Activated naive CD8-positive, alpha-beta T cell treated with anti-CD3 and anti-CD28 coated beads for 36 hours (primary cell): ENCODE results near the gene LRRC23. TPM values are rescaled to one million over a fixed set of nuclear protein-coding genes. Genes with fewer than 3 reads are reported as not detected.
"Not testable (repeated sequence)": the region's sequence is repeated elsewhere in the genome, so short reads cannot be mapped to it uniquely, and the experiment has no call there.

ENCODE experiments used
- DNase-seq: peaks from one replicate; pipeline ENCODE4 v3.0.0; 2021
- H3K27ac Mint-ChIP-seq: one replicate; pipeline ENCODE4 v1.8.0; 2022; ENCODE audit warnings: mild to moderate bottlenecking, moderate library complexity, mixed read lengths
- H3K27me3 Mint-ChIP-seq: one replicate; pipeline ENCODE4 v1.8.0; 2022; ENCODE audit warnings: mild to moderate bottlenecking, mixed read lengths
- H3K36me3 Mint-ChIP-seq: one replicate; pipeline ENCODE4 v1.8.0; 2021; ENCODE audit warnings: mild to moderate bottlenecking, mixed read lengths
- H3K4me1 Mint-ChIP-seq: one replicate; pipeline ENCODE4 v1.8.0; 2021; ENCODE audit warnings: mixed read lengths
- H3K4me3 Mint-ChIP-seq: one replicate; pipeline ENCODE4 v1.8.0; 2022; ENCODE audit warnings: mild to moderate bottlenecking, moderate library complexity, mixed read lengths
- H3K9me3 Mint-ChIP-seq: one replicate; pipeline ENCODE4 v1.8.0; 2022; ENCODE audit warnings: mixed read lengths
- total RNA-seq, 2 experiments: library from RNA; stranded (reverse); gene quantifications; one replicate each; pipeline ENCODE4 v1.2.3, GENCODE V29; 2021

LRRC23 gene
- total RNA-seq, result 1 to 10 TPM; 3.0 to 4.1 TPM

- H3K9me3 Mint-ChIP-seq, result no peaks in the 10 kb centered on the region
- H3K4me3 Mint-ChIP-seq, result no peak within 1 kb of the TSS
- no peaks in the 10 kb centered on the region for H3K36me3 Mint-ChIP-seq
- no peaks in the 10 kb centered on the region for H3K27me3 Mint-ChIP-seq
- peaks cover 10% of the 10 kb centered on the region for H3K4me1 Mint-ChIP-seq
- peak; percentile 97 for DNase-seq
- H3K27ac Mint-ChIP-seq, result no peak within 1 kb of the TSS
These were observed at the start of gene LRRC23 for GRCh38 chr12:6904280-6905276. TSS of gene LRRC23 (plus strand) at chr12:6904822. CDS start at chr12:6905634, 812 bp downstream.

GRCh38 chr12:6855322-6855721 lies 49.3 kb upstream of the LRRC23 start:
- no peaks in the 10 kb centered on the region for H3K9me3 Mint-ChIP-seq
- DNase-seq, result no peak
- H3K4me1 Mint-ChIP-seq, result peaks cover 18% of the 10 kb centered on the region
- no peak overlapping the region for H3K4me3 Mint-ChIP-seq
- H3K27me3 Mint-ChIP-seq, result no peaks in the 10 kb centered on the region
- H3K36me3 Mint-ChIP-seq, result peaks cover 26% of the 10 kb centered on the region
- no peak overlapping the region for H3K27ac Mint-ChIP-seq

- DNase-seq, result no peak
- no peak overlapping the region for H3K27ac Mint-ChIP-seq
- H3K4me1 Mint-ChIP-seq, result peaks cover 7% of the 10 kb centered on the region
- no peaks in the 10 kb centered on the region for H3K9me3 Mint-ChIP-seq
- no peak overlapping the region for H3K4me3 Mint-ChIP-seq
- peaks cover 39% of the 10 kb centered on the region for H3K36me3 Mint-ChIP-seq
- H3K27me3 Mint-ChIP-seq, result no peaks in the 10 kb centered on the region
These were observed 45.8 kb upstream of the LRRC23 start for GRCh38 chr12:6858799-6859198.

GRCh38 chr12:6860116-6860515 lies 44.5 kb upstream of the LRRC23 start:
- Mint-ChIP-seq H3K4me3 (no peak overlapping the region), H3K9me3 (no peaks in the 10 kb centered on the region), H3K27me3 (no peaks in the 10 kb centered on the region), H3K36me3 (peaks cover 42% of the 10 kb centered on the region), H3K27ac (no peak overlapping the region), H3K4me1 (no peaks in the 10 kb centered on the region)
- no peak for DNase-seq

- Mint-ChIP-seq H3K27me3 (no peaks in the 10 kb centered on the region), H3K4me3 (no peak overlapping the region), H3K36me3 (peaks cover 38% of the 10 kb centered on the region), H3K27ac (no peak overlapping the region), H3K4me1 (peaks cover 5% of the 10 kb centered on the region), H3K9me3 (no peaks in the 10 kb centered on the region)
- no peak for DNase-seq
These were observed 43.7 kb upstream of the LRRC23 start for GRCh38 chr12:6860942-6861341.

- H3K4me3 Mint-ChIP-seq, result no peak overlapping the region
These were observed 43.2 kb upstream of the LRRC23 start for GRCh38 chr12:6861391-6861790.

GRCh38 chr12:6863033-6863432 lies 41.6 kb upstream of the LRRC23 start:
- Mint-ChIP-seq H3K36me3 (peaks cover 36% of the 10 kb centered on the region), H3K9me3 (no peaks in the 10 kb centered on the region), H3K27me3 (no peaks in the 10 kb centered on the region), H3K4me3 (no peak overlapping the region), H3K4me1 (peaks cover 18% of the 10 kb centered on the region), H3K27ac (no peak overlapping the region)
- DNase-seq, result no peak

More at GRCh38 chr12:6861391-6861790, 43.2 kb upstream of the LRRC23 start:
- H3K27me3 Mint-ChIP-seq, result no peaks in the 10 kb centered on the region
- H3K9me3 Mint-ChIP-seq, result no peaks in the 10 kb centered on the region
- peaks cover 10% of the 10 kb centered on the region for H3K4me1 Mint-ChIP-seq
- H3K27ac Mint-ChIP-seq, result no peak overlapping the region
- DNase-seq, result no peak
- H3K36me3 Mint-ChIP-seq, result peaks cover 38% of the 10 kb centered on the region

- Mint-ChIP-seq H3K36me3 (peaks cover 40% of the 10 kb centered on the region), H3K27me3 (no peaks in the 10 kb centered on the region), H3K27ac (no peak overlapping the region), H3K4me3 (no peak overlapping the region), H3K4me1 (peaks cover 21% of the 10 kb centered on the region), H3K9me3 (no peaks in the 10 kb centered on the region)
- no peak for DNase-seq
These were observed 40.9 kb upstream of the LRRC23 start for GRCh38 chr12:6863586-6864321.

- not testable (repeated sequence) for DNase-seq, H3K27me3 Mint-ChIP-seq, H3K9me3 Mint-ChIP-seq, H3K4me3 Mint-ChIP-seq, H3K27ac Mint-ChIP-seq
- Mint-ChIP-seq H3K36me3 (peaks cover 48% of the 10 kb centered on the region), H3K4me1 (peaks cover 36% of the 10 kb centered on the region)
These were observed 39.3 kb upstream of the LRRC23 start for GRCh38 chr12:6865307-6865706.

GRCh38 chr12:6866163-6866919 lies 38.3 kb upstream of the LRRC23 start:
- Mint-ChIP-seq H3K27ac (no peak overlapping the region), H3K36me3 (peaks cover 49% of the 10 kb centered on the region), H3K4me3 (peak overlapping the region; percentile 90), H3K9me3 (no peaks in the 10 kb centered on the region), H3K27me3 (no peaks in the 10 kb centered on the region), H3K4me1 (peaks cover 46% of the 10 kb centered on the region)
- peak; percentile 41 for DNase-seq

GRCh38 chr12:6866920-6867412 lies 37.7 kb upstream of the LRRC23 start:
- DNase-seq, result no peak
- Mint-ChIP-seq H3K27ac (peak overlapping the region; percentile 95), H3K4me1 (peaks cover 52% of the 10 kb centered on the region), H3K36me3 (peaks cover 53% of the 10 kb centered on the region), H3K27me3 (no peaks in the 10 kb centered on the region), H3K9me3 (no peaks in the 10 kb centered on the region), H3K4me3 (peak overlapping the region; percentile 90)

- Mint-ChIP-seq H3K27ac (peak within 1 kb of the TSS; percentile 95), H3K9me3 (no peaks in the 10 kb centered on the region), H3K4me3 (peak within 1 kb of the TSS; percentile 90), H3K36me3 (peaks cover 56% of the 10 kb centered on the region), H3K27me3 (no peaks in the 10 kb centered on the region), H3K4me1 (peaks cover 56% of the 10 kb centered on the region)
- DNase-seq, result peak; percentile 84
These were observed 37.0 kb upstream of the LRRC23 start, which contains the start of gene TPI1 for GRCh38 chr12:6867413-6868210. TSS of gene TPI1 (plus strand) at chr12:6867531. CDS start at chr12:6867567, 36 bp downstream.

GRCh38 chr12:6868211-6869048 lies 36.2 kb upstream of the LRRC23 start:
- no peaks in the 10 kb centered on the region for H3K27me3 Mint-ChIP-seq
- peak overlapping the region; percentile 95 for H3K27ac Mint-ChIP-seq
- peaks cover 57% of the 10 kb centered on the region for H3K36me3 Mint-ChIP-seq
- H3K4me1 Mint-ChIP-seq, result peaks cover 60% of the 10 kb centered on the region
- no peaks in the 10 kb centered on the region for H3K9me3 Mint-ChIP-seq
- DNase-seq, result no peak
- H3K4me3 Mint-ChIP-seq, result peak overlapping the region; percentile 90
